GM12873 (cell line): ENCODE measurements around the gene ANO3.

Experiments used
- TF ChIP-seq, protein P1 (sequence below): IDR thresholded peaks from 2 replicates; pipeline ENCODE4 v1.5.1; 2012; ENCODE audit warnings: low read depth, mild to moderate bottlenecking, moderate library complexity, low read length, control low read depth; ENCODE audit not compliant: insufficient read depth; ENCODE audit errors: missing control alignments

The ANO3 gene

DNA sequence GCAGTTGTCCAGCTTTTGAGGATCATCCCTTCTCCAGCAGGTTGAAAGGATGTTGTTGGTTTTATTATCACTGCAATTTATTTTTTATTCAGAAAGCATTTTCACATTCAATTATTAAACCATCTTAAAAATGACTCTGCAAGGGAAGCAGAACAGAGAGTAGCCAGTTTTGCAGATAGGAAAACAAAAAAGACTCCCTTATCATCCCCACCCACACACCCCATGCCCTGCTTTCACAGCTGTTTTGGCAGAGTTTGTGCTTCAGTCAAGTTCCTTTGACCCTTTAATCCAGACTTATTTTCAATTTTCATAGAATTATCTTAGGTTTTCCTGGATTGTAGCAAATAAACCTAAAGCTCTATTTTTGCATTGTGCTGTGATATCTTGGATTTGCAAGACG lies 195.8 kb downstream of the ANO3 start:
- TF ChIP-seq, protein P1, sequence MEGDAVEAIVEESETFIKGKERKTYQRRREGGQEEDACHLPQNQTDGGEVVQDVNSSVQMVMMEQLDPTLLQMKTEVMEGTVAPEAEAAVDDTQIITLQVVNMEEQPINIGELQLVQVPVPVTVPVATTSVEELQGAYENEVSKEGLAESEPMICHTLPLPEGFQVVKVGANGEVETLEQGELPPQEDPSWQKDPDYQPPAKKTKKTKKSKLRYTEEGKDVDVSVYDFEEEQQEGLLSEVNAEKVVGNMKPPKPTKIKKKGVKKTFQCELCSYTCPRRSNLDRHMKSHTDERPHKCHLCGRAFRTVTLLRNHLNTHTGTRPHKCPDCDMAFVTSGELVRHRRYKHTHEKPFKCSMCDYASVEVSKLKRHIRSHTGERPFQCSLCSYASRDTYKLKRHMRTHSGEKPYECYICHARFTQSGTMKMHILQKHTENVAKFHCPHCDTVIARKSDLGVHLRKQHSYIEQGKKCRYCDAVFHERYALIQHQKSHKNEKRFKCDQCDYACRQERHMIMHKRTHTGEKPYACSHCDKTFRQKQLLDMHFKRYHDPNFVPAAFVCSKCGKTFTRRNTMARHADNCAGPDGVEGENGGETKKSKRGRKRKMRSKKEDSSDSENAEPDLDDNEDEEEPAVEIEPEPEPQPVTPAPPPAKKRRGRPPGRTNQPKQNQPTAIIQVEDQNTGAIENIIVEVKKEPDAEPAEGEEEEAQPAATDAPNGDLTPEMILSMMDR, result no peak

DNA sequence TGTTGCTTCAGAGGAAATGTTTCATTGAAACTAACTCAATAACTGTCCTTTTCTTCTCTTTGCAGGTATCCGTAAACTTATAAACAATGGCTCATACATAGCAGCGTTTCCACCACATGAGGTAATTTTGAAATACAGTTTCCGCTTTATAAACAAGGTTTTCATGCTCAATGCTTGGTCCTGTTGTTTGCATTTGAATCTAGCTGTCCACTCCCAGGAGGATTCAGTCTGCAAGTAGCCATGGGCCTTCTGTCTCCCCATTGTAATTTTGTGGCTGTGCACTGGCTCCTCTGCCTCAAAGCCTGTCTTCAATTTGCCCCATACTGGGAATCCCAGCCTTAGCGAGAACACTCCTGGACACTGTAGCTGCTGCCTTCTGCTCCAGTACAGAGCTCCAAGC lies 205.4 kb downstream of the ANO3 start:
- TF ChIP-seq, protein P1, result no peak

DNA sequence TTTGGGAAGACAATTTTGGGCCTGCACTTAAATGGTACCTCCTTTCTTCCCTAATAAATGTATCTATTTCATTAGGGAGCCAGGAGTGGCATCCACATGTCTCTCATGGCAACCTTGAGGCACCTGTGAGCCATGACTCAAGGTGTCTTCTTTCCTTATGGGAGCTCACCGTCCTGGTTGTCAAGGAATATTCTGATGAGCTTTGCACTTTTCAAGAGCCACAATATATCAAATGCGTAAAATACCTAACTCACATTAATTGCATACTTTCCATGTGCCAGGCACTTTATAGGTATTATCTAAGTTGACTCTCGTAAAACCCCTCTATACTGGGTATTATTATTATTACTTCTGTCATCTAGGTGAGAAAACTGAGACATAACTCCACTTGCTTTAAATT lies 207.6 kb downstream of the ANO3 start:
- TF ChIP-seq, protein P1, result no peak

DNA sequence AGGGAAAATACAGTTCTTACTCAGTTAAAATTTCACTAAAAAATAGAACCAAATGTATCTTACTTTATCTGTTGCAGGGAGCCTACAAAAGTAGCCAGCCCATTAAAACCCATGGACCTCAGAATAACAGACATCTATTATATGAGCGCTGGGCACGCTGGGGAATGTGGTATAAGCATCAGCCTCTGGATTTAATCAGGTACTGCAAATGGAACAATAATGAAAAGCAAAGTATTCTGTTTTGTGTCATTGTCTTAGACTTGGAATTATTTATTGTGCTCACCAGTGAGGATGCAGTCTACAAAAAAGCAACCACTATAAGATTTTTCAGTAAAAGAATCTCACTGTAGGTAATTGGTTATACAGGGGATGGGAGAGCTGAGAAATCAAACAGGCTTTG lies 209.9 kb downstream of the ANO3 start:
- TF ChIP-seq, protein P1, result no peak

DNA sequence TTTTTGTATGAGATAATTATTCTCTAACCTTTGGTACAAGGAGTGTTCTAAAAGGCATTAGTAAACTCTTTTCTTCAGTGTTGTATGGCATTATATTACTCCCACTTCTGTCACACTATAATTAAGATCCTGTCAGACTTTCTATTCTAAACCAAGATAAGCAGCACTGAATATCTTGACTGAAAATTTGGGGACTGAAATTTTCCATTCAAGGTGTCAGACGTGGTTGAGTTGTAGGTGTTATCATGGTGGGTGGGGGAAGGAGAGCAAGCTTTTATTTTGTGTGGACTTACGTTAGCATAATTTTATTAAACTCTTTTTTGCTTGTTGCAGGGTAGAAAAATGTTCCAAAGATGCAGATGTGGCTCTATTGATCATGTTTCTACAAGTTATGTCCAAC lies 217.2 kb downstream of the ANO3 start:
- TF ChIP-seq, protein P1, result no peak

DNA sequence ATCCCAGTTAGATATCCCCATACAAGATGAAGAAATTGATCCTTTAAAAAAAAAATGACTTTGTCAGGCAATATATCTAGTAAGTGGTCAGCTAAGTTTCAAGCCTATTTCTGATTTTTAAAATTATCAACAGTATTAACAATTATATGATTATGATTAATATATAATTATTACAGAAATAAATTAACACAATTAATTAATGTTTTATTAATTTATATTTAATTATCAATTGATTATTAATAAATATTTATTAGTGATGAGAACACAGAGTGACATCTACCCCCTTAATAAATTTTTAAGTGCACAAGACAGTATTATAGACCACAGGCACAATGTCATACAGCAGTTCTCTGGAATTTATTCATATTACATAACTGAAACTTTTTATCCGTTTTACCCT lies 218.1 kb downstream of the ANO3 start:
- TF ChIP-seq, protein P1, result no peak

DNA sequence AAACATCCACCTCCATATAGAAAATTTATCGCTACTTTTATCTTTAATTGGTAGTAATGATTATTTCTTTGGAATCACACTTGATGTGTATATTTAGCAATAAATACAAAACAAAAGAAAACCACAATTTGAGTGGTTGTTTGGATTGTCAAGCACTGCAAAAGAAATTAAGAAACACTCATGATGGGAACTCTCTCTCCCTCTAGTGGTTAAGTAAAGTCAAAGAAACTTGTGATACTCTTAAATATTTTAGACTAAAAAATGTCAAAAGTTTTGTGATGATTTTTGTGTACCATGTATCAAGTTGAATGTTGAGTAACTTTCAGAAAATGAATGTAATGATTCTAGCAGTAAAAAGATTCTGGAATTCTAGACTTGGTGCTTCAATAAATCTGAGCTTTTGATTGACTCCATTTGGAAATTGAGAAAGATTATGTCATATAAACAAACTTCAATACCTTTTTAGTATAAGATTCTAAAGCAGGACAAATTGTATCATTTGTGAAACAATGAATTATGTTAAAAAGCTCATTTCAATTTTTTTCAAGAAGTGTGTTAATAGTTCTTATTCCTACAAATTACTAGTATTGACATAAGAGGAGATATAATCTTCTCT lies 219.4 kb downstream of the ANO3 start:
- TF ChIP-seq, protein P1, result peak; percentile 28
